T-helper 2 cell treated with Interferon-gamma antibody and Interleukin-4, amounts not matched to agents 100 ng/mL and 5 ng/mL, for 36 hours (primary cell): ENCODE results near the gene TMEM89. TPM values are rescaled to one million over a fixed set of nuclear protein-coding genes. Genes with fewer than 3 reads are reported as not detected.

Experiments
- intact Hi-C: fragments of 100-400 bp; cut with micrococcal nuclease; formaldehyde crosslinking; loops from one replicate; pipeline ENCODE4 v1.15.1; 2023
- total RNA-seq: library from RNA; stranded (reverse); gene quantifications from 2 replicates; pipeline ENCODE4 v1.2.3, GENCODE V29; 2022

Gene TMEM89
- total RNA-seq, 1 donor from 2014 or later: 0.77 TPM

GRCh38 chr3:48593337-48593736, 28.2 kb downstream of the TMEM89 start:
- intact Hi-C loops: no loop called here

- intact Hi-C loops: no loop called here
Measured at GRCh38 chr3:48592519-48593087, 29.0 kb downstream of the TMEM89 start.

GRCh38 chr3:48591886-48592518, 29.6 kb downstream of the TMEM89 start:
- intact Hi-C loops: no loop called here

- intact Hi-C loops: no loop called here
Measured at GRCh38 chr3:48591436-48591835, 30.1 kb downstream of the TMEM89 start.

GRCh38 chr3:48588230-48588629, 33.3 kb downstream of the TMEM89 start:
- intact Hi-C loops: no loop called here

- intact Hi-C loops: no loop called here
Measured at GRCh38 chr3:48587686-48588085, 33.9 kb downstream of the TMEM89 start.

- intact Hi-C loops: no loop called here
Measured at GRCh38 chr3:48585411-48585810, 36.2 kb downstream of the TMEM89 start.

- intact Hi-C loops: no loop called here
Measured at GRCh38 chr3:48584836-48585235, 36.7 kb downstream of the TMEM89 start.

GRCh38 chr3:48581621-48582481, 39.7 kb downstream of the TMEM89 start:
- intact Hi-C loops: no loop called here

GRCh38 chr3:48576647-48577046, 44.9 kb downstream of the TMEM89 start:
- intact Hi-C loops: no loop called here

GRCh38 chr3:48575366-48575765, 46.2 kb downstream of the TMEM89 start:
- intact Hi-C loops: no loop called here

- intact Hi-C loops: no loop called here
Measured at GRCh38 chr3:48573973-48574585, 47.5 kb downstream of the TMEM89 start.

GRCh38 chr3:48572517-48572916, 49.1 kb downstream of the TMEM89 start:
- intact Hi-C loops: no loop called here

- intact Hi-C loops: no loop called here
Measured at GRCh38 chr3:48571938-48572337, 49.6 kb downstream of the TMEM89 start.

Other genes starting within 250 kb of the TMEM89 start
- not detected in 2 replicates for gene FBXW12, start 249.6 kb downstream of the TMEM89 start, total RNA-seq
- gene PLXNB1, start 191.7 kb downstream of the TMEM89 start, total RNA-seq: 1.6 and 1.9 TPM in 2 replicates
- gene CCDC51, start 181.7 kb downstream of the TMEM89 start, total RNA-seq: 14.2 and 16.4 TPM in 2 replicates
- 289 and 303 TPM in 2 replicates for gene TMA7, start 181.5 kb downstream of the TMEM89 start, total RNA-seq
- 17.2 and 17.4 TPM in 2 replicates for gene ATRIP, start 175.0 kb downstream of the TMEM89 start, total RNA-seq
- 140 and 142 TPM in 2 replicates for gene SHISA5, start 117.6 kb downstream of the TMEM89 start, total RNA-seq
- 7.7 and 8.3 TPM in 2 replicates for gene PFKFB4, start 65.0 kb downstream of the TMEM89 start, total RNA-seq
- not detected in 2 replicates for gene UCN2, start 58.0 kb downstream of the TMEM89 start, total RNA-seq
- 1.1 and 1.5 TPM in 2 replicates for gene COL7A1, start 26.4 kb downstream of the TMEM89 start, total RNA-seq
- gene UQCRC1, start 12.1 kb downstream of the TMEM89 start, total RNA-seq: 180 and 183 TPM in 2 replicates
- gene SLC26A6, start 13.7 kb upstream of the TMEM89 start, total RNA-seq: 43.7 and 47.3 TPM in 2 replicates
- gene CELSR3, start 41.1 kb upstream of the TMEM89 start, total RNA-seq: 11.1 and 11.2 TPM in 2 replicates
- 34.1 and 37.8 TPM in 2 replicates for gene NCKIPSD, start 64.1 kb upstream of the TMEM89 start, total RNA-seq
- 59.3 and 59.9 TPM in 2 replicates for gene IP6K2, start 95.5 kb upstream of the TMEM89 start, total RNA-seq
- 25.2 and 27.1 TPM in 2 replicates for gene PRKAR2A, start 226.1 kb upstream of the TMEM89 start, total RNA-seq